ENCODE results near the gene SMAD5. TPM values are rescaled to one million over a fixed set of nuclear protein-coding genes. Genes with fewer than 3 reads are reported as not detected.

Gene SMAD5
- total and polyA plus RNA-seq, 12 donors = 6.4 to 76.6 (median 46.2) TPM

DNA sequence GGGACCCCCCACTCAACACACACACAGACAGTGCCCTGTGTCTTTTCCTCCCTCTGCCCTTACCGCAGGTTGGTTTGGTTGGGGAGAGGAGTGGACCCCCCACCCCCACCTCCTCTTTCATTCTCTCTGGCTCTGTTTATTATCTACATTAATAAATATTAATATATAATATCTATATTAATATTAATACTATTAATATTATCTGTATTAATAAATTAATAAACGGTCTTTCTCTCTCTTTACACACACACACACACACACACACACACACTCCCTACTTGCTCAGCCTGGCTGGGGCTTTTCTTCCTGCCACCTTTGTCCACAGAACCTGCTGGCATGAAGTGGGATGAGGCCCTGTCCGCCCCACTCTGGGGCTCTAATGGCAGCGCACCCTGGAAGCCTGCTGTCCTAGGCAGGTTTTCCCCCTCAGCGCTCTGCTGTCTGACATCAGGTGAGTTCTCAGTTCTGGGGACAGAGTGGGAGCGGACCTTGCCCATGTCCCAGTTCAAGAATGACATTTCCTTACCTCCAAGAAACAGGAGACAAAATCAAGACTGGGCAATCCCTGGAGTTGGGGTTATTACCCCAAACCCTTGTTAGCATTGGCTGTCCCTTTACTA lies 70.8 kb downstream of the SMAD5 start:
- Histone ChIP-seq H3K27ac (no peak overlapping the region), H3K4me1 (replicated peaks in 1 of 2) (no peaks in the 10 kb centered on the region), H3K9me3 (replicated peaks in 1 of 3) (peaks cover 0 to 4% (median 0%) of the 10 kb centered on the region in 3 donors), H3K27me3 (no peaks in the 10 kb centered on the region), H3K36me3 (replicated peaks in 1 of 2) (no peaks in the 10 kb centered on the region), H3K4me3 (no peak overlapping the region)
- DNase-seq = peak in 1 of 7 donors; percentile 27
- TF ChIP-seq, protein P1, sequence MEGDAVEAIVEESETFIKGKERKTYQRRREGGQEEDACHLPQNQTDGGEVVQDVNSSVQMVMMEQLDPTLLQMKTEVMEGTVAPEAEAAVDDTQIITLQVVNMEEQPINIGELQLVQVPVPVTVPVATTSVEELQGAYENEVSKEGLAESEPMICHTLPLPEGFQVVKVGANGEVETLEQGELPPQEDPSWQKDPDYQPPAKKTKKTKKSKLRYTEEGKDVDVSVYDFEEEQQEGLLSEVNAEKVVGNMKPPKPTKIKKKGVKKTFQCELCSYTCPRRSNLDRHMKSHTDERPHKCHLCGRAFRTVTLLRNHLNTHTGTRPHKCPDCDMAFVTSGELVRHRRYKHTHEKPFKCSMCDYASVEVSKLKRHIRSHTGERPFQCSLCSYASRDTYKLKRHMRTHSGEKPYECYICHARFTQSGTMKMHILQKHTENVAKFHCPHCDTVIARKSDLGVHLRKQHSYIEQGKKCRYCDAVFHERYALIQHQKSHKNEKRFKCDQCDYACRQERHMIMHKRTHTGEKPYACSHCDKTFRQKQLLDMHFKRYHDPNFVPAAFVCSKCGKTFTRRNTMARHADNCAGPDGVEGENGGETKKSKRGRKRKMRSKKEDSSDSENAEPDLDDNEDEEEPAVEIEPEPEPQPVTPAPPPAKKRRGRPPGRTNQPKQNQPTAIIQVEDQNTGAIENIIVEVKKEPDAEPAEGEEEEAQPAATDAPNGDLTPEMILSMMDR (IDR thresholded peaks at IDR 0.05) = no peak
- TF ChIP-seq POLR2A (IDR thresholded peaks at IDR 0.05) = no peak
- 84 to 89% (median 87%) methylated on average over 6 of the region's 6 CpGs for WGBS, 4 donors
- intact Hi-C loops (cut with DNase I) = loop anchor here in 1 of 2 donors (10.0 kb wide), 1 partner anchor 319 kb away; no protein-coding TSS in a partner anchor

DNA sequence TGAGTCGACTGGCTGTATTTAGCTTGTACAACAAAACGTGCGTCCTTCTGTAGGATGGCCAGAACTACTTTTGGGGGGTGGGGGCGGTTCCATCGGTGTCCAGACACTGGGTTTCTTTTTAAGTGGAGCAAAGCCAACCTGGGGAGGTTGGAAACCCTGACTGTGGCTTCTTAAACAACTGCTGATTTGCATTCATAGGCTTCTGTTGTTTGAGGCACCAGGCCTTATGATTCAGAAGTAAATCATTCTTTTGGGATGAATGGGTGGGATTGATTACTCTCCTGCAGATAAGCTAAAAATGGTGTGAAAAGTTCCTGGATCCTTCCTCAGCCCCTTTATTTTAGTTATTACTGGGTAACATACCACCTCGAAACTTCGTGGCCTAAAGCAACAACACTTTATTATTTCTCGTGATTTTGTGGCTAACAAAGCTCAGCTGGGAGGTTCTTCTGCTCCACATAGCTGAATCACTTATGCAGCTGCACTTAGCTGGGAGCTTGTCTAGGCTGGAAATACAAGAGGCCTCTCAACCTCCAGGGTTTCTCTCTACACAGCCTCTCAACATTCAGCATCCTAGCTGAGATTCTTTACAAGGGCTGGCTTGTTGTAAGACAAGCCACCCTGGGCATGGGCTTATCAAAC lies 72.5 kb downstream of the SMAD5 start:
- intact Hi-C loops (cut with DNase I) = loop anchor here in 1 of 2 donors (10.0 kb wide), 1 partner anchor 320 kb away; no protein-coding TSS in a partner anchor
- Histone ChIP-seq H3K9me3 (replicated peaks in 1 of 3) (peaks cover 0 to 4% (median 0%) of the 10 kb centered on the region in 3 donors), H3K27me3 (no peaks in the 10 kb centered on the region), H3K4me1 (replicated peaks in 1 of 2) (no peaks in the 10 kb centered on the region), H3K36me3 (replicated peaks in 1 of 2) (no peaks in the 10 kb centered on the region), H3K27ac (no peak overlapping the region), H3K4me3 (no peak overlapping the region)
- DNase-seq = peak in 1 of 7 donors; percentile 25
- WGBS, 4 donors = 93 to 94% (median 93%) methylated on average over 8 of the region's 8 CpGs
- no peak for TF ChIP-seq POLR2A (IDR thresholded peaks at IDR 0.05)
- TF ChIP-seq, protein P1 (IDR thresholded peaks at IDR 0.05) = no peak

DNA sequence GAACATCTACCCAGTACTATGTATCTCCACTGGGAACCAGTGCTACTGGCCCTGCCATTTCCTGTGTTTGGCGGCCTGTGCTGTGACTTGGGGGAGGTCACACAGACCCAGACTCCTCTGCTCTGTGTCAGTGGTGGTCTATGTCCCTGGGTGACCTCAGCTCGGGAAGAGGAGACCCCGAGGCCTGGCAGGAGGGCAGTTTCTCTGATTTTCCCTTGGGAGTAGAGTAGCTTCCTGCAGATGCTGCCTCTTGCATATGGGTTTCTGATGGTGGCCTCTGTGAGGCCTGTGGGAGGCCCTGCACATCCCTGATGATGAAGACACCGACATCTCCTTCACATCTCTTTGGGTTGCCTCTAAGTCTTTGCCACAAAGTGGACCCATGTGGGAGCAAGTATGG lies 73.3 kb downstream of the SMAD5 start:
- intact Hi-C loops (cut with DNase I) = loop anchor here in 1 of 2 donors (10.0 kb wide), 1 partner anchor 321 kb away; no protein-coding TSS in a partner anchor
- DNase-seq = peak in 1 of 7 donors; percentile 6
- WGBS, 4 donors = 70 to 85% (median 81%) methylated on average over 4 of the region's 4 CpGs

DNA sequence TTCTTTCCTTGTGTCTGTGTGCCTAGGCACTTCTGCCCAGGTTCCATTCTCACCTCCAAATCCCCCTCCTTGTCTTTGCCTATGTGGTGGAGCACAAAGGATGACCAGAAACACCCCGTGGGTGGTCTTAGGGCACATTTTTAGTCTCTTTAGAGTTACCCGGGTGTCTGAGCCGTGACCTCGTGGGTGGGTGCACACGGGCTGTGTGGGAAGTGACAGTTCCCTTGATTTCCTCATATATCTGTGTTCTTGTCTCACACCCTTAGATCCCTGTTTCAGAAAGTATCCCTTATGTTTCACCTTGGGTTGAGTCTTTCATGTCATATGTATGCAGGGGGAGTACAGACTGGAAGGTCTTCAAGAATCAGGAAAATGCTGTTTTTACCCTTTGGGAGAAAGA lies 73.7 kb downstream of the SMAD5 start:
- Histone ChIP-seq H3K27me3 (no peaks in the 10 kb centered on the region), H3K4me3 (no peak overlapping the region), H3K9me3 (replicated peaks in 1 of 3) (peaks cover 0 to 4% (median 0%) of the 10 kb centered on the region in 3 donors), H3K36me3 (replicated peaks in 1 of 2) (no peaks in the 10 kb centered on the region), H3K27ac (no peak overlapping the region), H3K4me1 (replicated peaks in 1 of 2) (no peaks in the 10 kb centered on the region)
- 71 to 80% (median 76%) methylated on average over 5 of the region's 5 CpGs for WGBS, 4 donors
- no peak for DNase-seq
- intact Hi-C loops (cut with DNase I) = loop anchor here in 1 of 2 donors (10.0 kb wide), 1 partner anchor 322 kb away; no protein-coding TSS in a partner anchor
- no peak for TF ChIP-seq POLR2A (IDR thresholded peaks at IDR 0.05)
- TF ChIP-seq, protein P1 (IDR thresholded peaks at IDR 0.05) = no peak

More for the DNA sequence above, 73.3 kb downstream of the SMAD5 start:
- no peak overlapping the region for H3K27ac ChIP-seq
- no peak overlapping the region for H3K4me3 ChIP-seq
- no peak for TF ChIP-seq POLR2A (IDR thresholded peaks at IDR 0.05)
- TF ChIP-seq, protein P1 (IDR thresholded peaks at IDR 0.05) = no peak
- H3K9me3 ChIP-seq (replicated peaks in 1 of 3) = peaks cover 0 to 4% (median 0%) of the 10 kb centered on the region in 3 donors
- no peaks in the 10 kb centered on the region for H3K36me3 ChIP-seq (replicated peaks in 1 of 2)
- no peaks in the 10 kb centered on the region for H3K27me3 ChIP-seq
- no peaks in the 10 kb centered on the region for H3K4me1 ChIP-seq (replicated peaks in 1 of 2)
